NCI-H1105 (cell line): ENCODE results near the gene EAF1.
"Not testable (repeated sequence)": the region's sequence is repeated elsewhere in the genome, so short reads cannot be mapped to it uniquely, and the experiment has no call there.

Experiments
- DNase-seq: peaks from one replicate; lab custom pipeline; 2025; lab: John Stamatoyannopoulos, UW

The EAF1 gene

GRCh38 chr3:15405448-15406050 lies 21.8 kb upstream of the EAF1 start:
- peak; percentile 21 for DNase-seq

GRCh38 chr3:15409239-15409638 lies 18.2 kb upstream of the EAF1 start:
- no peak for DNase-seq

GRCh38 chr3:15409774-15410173 lies 17.6 kb upstream of the EAF1 start:
- no peak for DNase-seq

- DNase-seq = not testable (repeated sequence)
These were observed 16.4 kb upstream of the EAF1 start for GRCh38 chr3:15410966-15411365.

- no peak for DNase-seq
These were observed 6.5 kb upstream of the EAF1 start for GRCh38 chr3:15420871-15421270.

GRCh38 chr3:15426579-15427118 lies 749 bp upstream of the EAF1 start:
- no peak for DNase-seq

GRCh38 chr3:15427981-15428380 lies 583 bp downstream of the EAF1 start:
- no peak for DNase-seq

GRCh38 chr3:15428539-15428938 lies 1.1 kb downstream of the EAF1 start:
- DNase-seq = no peak

GRCh38 chr3:15429080-15429479 lies 1.7 kb downstream of the EAF1 start:
- no peak for DNase-seq

GRCh38 chr3:15430624-15431023 lies 3.2 kb downstream of the EAF1 start:
- no peak for DNase-seq

GRCh38 chr3:15431256-15431837 lies 3.9 kb downstream of the EAF1 start:
- DNase-seq = no peak

GRCh38 chr3:15433531-15433930 lies 6.1 kb downstream of the EAF1 start:
- DNase-seq = no peak

GRCh38 chr3:15434756-15435155 lies 7.4 kb downstream of the EAF1 start:
- no peak for DNase-seq

- DNase-seq = no peak
These were observed 8.8 kb downstream of the EAF1 start for GRCh38 chr3:15436246-15436645.

- no peak for DNase-seq
These were observed 11.6 kb downstream of the EAF1 start for GRCh38 chr3:15438983-15439382.

- no peak for DNase-seq
These were observed 12.1 kb downstream of the EAF1 start for GRCh38 chr3:15439476-15439875.

GRCh38 chr3:15440891-15441290 lies 13.5 kb downstream of the EAF1 start:
- DNase-seq = no peak

- no peak for DNase-seq
These were observed 16.6 kb downstream of the EAF1 start for GRCh38 chr3:15443826-15444524.

- DNase-seq = no peak
These were observed 22.3 kb downstream of the EAF1 start for GRCh38 chr3:15449489-15450224.

- DNase-seq = no peak
These were observed 23.2 kb downstream of the EAF1 start for GRCh38 chr3:15450438-15451215.

- no peak for DNase-seq
These were observed 24.1 kb downstream of the EAF1 start for GRCh38 chr3:15451216-15452113.
